ENCODE data around the gene ATF4. TPM values are rescaled to one million over a fixed set of nuclear protein-coding genes. Genes with fewer than 3 reads are reported as not detected.

The ATF4 gene, protein sequence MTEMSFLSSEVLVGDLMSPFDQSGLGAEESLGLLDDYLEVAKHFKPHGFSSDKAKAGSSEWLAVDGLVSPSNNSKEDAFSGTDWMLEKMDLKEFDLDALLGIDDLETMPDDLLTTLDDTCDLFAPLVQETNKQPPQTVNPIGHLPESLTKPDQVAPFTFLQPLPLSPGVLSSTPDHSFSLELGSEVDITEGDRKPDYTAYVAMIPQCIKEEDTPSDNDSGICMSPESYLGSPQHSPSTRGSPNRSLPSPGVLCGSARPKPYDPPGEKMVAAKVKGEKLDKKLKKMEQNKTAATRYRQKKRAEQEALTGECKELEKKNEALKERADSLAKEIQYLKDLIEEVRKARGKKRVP
- total RNA-seq, result 305 and 309 TPM in 2 replicates

DNA sequence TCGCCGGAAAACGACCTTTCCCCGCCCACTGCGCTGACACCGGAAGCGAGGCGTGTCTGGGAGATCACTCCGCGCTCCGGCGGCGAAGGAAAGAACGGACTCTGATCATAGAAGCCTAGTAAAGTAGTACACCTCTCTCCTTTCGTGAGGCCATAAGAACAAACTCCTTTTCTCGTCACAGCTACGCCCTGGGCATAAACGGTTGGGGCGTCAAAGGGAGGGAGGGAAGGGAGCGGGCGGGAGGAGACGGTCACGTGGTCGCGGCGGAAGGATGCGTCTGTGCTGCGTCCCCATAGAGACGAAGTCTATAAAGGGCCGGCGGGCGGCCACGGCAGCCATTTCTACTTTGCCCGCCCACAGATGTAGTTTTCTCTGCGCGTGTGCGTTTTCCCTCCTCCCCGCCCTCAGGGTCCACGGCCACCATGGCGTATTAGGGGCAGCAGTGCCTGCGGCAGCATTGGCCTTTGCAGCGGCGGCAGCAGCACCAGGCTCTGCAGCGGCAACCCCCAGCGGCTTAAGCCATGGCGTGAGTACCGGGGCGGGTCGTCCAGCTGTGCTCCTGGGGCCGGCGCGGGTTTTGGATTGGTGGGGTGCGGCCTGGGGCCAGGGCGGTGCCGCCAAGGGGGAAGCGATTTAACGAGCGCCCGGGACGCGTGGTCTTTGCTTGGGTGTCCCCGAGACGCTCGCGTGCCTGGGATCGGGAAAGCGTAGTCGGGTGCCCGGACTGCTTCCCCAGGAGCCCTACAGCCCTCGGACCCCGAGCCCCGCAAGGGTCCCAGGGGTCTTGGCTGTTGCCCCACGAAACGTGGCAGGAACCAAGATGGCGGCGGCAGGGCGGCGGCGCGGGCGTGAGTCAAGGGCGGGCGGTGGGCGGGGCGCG is at the start of gene ATF4:
Gene ATF4, plus strand, starts transcription at position 337 of the 880 bp plus-strand sequence. CDS start 884 bp downstream, outside the sequence.

DNA sequence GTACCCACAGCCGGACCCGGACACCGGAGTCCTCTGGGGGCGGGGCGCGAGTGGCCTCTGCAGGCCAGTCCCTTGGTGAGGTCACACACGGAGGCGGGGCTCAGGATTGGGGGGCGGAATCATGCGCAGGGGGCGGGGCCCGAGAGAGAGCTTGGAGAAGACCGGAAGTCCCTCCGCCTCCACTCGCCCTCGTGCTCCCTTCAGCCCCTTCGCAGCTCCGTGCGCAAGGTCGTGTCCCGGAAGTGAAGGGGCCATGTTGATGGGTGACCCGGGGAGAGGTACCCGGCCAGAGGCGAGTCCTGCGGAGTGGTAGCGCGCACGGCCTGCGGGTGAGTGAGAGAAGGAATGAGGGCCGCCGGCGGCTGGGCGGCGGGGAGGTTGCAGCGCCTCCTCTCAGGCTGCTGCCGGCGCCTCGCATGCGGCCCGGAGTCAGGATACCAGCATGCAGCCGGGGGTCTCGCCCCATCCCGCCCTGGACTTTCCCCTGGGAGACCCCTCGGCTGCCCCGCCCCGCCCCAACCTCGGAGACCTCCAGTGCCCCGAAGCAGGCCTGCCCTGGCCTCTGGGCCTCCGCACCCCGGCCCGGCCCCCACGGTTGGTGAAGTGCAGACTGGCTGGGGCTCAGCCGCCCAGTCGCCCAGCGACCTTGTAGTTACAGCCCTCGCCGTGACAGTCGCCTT is 18.1 kb upstream of the ATF4 start, which contains the start of gene MIEF1:
Gene MIEF1, plus strand, starts transcription at position 182 of the 680 bp plus-strand sequence. CDS start 9,005 bp downstream, outside the sequence.

DNA sequence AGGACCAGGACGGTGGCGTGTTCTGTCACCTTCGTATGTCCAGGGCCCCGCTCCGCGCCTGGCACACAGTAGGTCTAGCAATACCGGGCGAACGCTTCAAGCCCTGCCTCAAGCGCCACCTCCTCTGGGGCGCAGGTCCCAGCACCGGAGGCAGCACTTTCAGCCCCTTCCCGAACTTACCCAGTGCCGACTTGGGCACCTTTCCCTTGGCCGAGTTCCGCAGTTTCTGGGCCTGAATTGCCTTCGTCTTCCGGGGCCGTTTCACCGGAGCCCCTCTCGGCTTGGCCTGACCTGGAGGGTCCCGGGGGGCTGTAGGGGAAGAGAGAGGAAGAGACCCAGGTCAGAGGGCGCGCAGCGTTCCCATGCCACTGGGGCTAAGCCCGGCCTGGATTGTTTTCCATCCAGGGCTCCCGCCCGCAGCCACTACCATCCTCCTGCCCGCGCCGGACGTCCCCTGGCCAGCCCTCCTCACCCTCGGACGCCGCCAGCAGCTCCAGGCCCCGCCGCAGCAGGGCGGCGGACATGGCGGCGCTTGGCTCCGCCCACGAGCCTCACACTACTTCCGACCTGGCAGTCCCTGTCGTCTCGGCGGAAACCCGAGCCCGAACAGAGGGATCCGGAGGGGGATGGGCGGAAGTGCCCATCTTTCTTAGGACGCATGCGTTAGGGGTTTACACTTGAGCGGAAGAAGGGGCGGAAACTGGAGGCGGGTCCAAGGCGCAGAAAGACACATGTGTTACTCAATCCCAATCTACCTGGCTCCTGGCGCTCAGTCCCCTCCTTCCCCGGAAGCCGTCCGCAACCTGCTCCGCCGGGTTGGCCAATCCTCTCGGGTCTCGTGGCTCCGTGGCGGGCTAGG is 12.1 kb downstream of the ATF4 start, which contains the start of gene RPS19BP1:
Gene RPS19BP1, minus strand, starts transcription at position 534 of the 859 bp plus-strand sequence. Its CDS starts 10 bp downstream, at position 524.

DNA sequence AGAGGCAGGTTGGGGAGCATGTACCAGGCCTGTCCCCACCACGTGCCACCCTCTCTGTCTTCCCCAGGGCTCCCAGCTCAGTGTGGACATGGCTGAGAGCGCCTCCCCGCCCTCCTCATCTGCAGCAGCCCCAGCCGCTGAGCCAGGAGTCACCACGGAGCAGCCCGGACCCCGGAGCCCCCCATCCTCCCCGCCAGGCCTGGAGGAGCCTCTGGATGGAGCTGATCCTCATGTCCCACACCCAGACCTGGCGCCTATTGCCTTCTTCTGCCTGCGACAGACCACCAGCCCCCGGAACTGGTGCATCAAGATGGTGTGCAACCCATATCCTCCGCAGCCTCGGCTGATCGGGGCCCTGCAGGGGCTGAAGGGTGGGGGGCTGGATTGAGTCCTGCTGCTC is 50.3 kb downstream of the ATF4 start, which contains the start of gene CACNA1I:
Gene CACNA1I, plus strand, starts transcription at position 89 of the 400 bp plus-strand sequence. Its CDS starts 0 bp downstream, at position 89.

Other genes starting within 250 kb of the ATF4 start
- gene RPL3, start 200.9 kb upstream of the ATF4 start, total RNA-seq, result 2,441 and 2,999 TPM in 2 replicates
- gene SYNGR1, start 170.6 kb upstream of the ATF4 start, total RNA-seq, result 4.8 and 11.0 TPM in 2 replicates
- gene TAB1, start 120.8 kb upstream of the ATF4 start, total RNA-seq, result 10.7 and 11.4 TPM in 2 replicates
- 0.11 and 0.13 TPM in 2 replicates for gene MGAT3, start 63.5 kb upstream of the ATF4 start, total RNA-seq
- 26.4 and 27.3 TPM in 2 replicates for gene MIEF1, start 18.3 kb upstream of the ATF4 start, total RNA-seq
- gene RPS19BP1, start 12.2 kb downstream of the ATF4 start, total RNA-seq, result 32.0 and 34.4 TPM in 2 replicates
- under 0.01 TPM in 2 replicates for gene CACNA1I, start 50.2 kb downstream of the ATF4 start, total RNA-seq

All from articular chondrocyte of knee joint (primary cell).